GM21825 (cell line): Measurements from ENCODE around the gene C14orf132.

Experiments
- ATAC-seq: cut with Tn5 transposase; IDR thresholded peaks from one replicate; pipeline ENCODE4 v1.9.1; 2021; ENCODE audit warnings: mild to moderate bottlenecking, moderate library complexity; ENCODE audit not compliant: unreplicated experiment

C14orf132 gene

GRCh38 chr14:96139879-96140278 lies 100.7 kb downstream of the C14orf132 start:
- ATAC-seq, result no peak

- no peak for ATAC-seq
These were observed 101.8 kb downstream of the C14orf132 start for GRCh38 chr14:96140952-96141351.
